Activated CD4-positive, CD25-positive, alpha-beta regulatory T cell treated with anti-CD3 and anti-CD28 coated beads, Interleukin-2, amount 50 U/mL, for 72 hours (primary cell): ENCODE results near the gene SGPL1.
"Not testable (repeated sequence)": the region's sequence is repeated elsewhere in the genome, so short reads cannot be mapped to it uniquely, and the experiment has no call there.

Experiments
- DNase-seq: peaks from one replicate; pipeline ENCODE4 v3.0.0; 2021

Gene SGPL1

GRCh38 chr10:70908406-70909296 lies 92.9 kb downstream of the SGPL1 start:
- peak; percentile 14 for DNase-seq

- no peak for DNase-seq
These were observed 93.7 kb downstream of the SGPL1 start for GRCh38 chr10:70909326-70909935.

GRCh38 chr10:70910486-70911341 lies 95.0 kb downstream of the SGPL1 start:
- DNase-seq: no peak

GRCh38 chr10:70911386-70911785 lies 95.6 kb downstream of the SGPL1 start:
- DNase-seq: no peak

GRCh38 chr10:70912556-70912955 lies 96.8 kb downstream of the SGPL1 start:
- no peak for DNase-seq

- no peak for DNase-seq
These were observed 97.6 kb downstream of the SGPL1 start for GRCh38 chr10:70913191-70913892.

GRCh38 chr10:70913893-70914240 lies 98.1 kb downstream of the SGPL1 start:
- no peak for DNase-seq

- no peak for DNase-seq
These were observed 98.6 kb downstream of the SGPL1 start for GRCh38 chr10:70914316-70914864.

- DNase-seq: no peak
These were observed 99.5 kb downstream of the SGPL1 start for GRCh38 chr10:70915206-70915605.

- DNase-seq: no peak
These were observed 100.1 kb downstream of the SGPL1 start for GRCh38 chr10:70915806-70916205.

- DNase-seq: no peak
These were observed 100.5 kb downstream of the SGPL1 start for GRCh38 chr10:70916241-70916640.

GRCh38 chr10:70917226-70917625 lies 101.5 kb downstream of the SGPL1 start:
- DNase-seq: no peak

- DNase-seq: no peak
These were observed 101.9 kb downstream of the SGPL1 start for GRCh38 chr10:70917635-70918034.

- DNase-seq: no peak
These were observed 103.2 kb downstream of the SGPL1 start for GRCh38 chr10:70918851-70919530.

- DNase-seq: not testable (repeated sequence)
These were observed 104.2 kb downstream of the SGPL1 start for GRCh38 chr10:70919906-70920305.

GRCh38 chr10:70920519-70920918 lies 104.8 kb downstream of the SGPL1 start:
- DNase-seq: no peak

GRCh38 chr10:70921285-70921684 lies 105.5 kb downstream of the SGPL1 start:
- DNase-seq: no peak

- DNase-seq: no peak
These were observed 107.9 kb downstream of the SGPL1 start for GRCh38 chr10:70923696-70924095.

- peak; percentile 76 for DNase-seq
These were observed 109.9 kb downstream of the SGPL1 start for GRCh38 chr10:70925377-70926225.

- DNase-seq: no peak
These were observed 110.7 kb downstream of the SGPL1 start for GRCh38 chr10:70926226-70927000.
